A172 (cell line): ENCODE measurements around the gene BRSK1. TPM values are rescaled to one million over a fixed set of nuclear protein-coding genes. Genes with fewer than 3 reads are reported as not detected.

Experiments used
- DNase-seq: peaks from one replicate; pipeline ENCODE4 v3.0.0-alpha.2; 2015; ENCODE audit warnings: low spot score
- total RNA-seq: library from RNA; depleted of rRNA; stranded (reverse); fragments of >200 nt; shearing (Covaris generic); gene quantifications from 2 replicates; pipeline ENCODE4 v1.2.3, GENCODE V29; 2014

Gene BRSK1
- total RNA-seq, 1 experiment from 2014 or later: 11.6 TPM

- DNase-seq: peak; percentile 75
Measured at GRCh38 chr19:55329791-55330190, 46.0 kb downstream of the BRSK1 start.

DNA sequence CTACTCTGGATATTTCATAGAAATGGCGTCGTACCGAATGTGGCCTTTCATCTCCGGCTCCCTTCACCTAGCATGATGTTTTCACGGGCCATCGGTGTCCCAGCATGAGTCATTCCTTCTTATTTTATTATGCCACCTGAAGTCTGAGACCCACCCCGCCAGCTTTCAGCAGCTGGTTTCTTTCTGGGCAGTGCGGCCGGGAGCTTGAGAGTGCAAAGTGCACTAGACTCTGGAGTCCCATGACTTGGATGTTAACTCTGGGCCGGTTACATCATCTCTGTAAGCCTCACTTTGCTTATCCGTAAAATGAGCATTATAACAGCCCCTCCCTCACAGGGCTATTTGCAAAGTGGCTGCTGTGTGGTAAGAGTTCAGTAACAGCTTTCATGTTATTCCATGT lies 50.1 kb downstream of the BRSK1 start:
- DNase-seq: no peak

GRCh38 chr19:55336101-55336500 lies 52.3 kb downstream of the BRSK1 start:
- DNase-seq: no peak

DNA sequence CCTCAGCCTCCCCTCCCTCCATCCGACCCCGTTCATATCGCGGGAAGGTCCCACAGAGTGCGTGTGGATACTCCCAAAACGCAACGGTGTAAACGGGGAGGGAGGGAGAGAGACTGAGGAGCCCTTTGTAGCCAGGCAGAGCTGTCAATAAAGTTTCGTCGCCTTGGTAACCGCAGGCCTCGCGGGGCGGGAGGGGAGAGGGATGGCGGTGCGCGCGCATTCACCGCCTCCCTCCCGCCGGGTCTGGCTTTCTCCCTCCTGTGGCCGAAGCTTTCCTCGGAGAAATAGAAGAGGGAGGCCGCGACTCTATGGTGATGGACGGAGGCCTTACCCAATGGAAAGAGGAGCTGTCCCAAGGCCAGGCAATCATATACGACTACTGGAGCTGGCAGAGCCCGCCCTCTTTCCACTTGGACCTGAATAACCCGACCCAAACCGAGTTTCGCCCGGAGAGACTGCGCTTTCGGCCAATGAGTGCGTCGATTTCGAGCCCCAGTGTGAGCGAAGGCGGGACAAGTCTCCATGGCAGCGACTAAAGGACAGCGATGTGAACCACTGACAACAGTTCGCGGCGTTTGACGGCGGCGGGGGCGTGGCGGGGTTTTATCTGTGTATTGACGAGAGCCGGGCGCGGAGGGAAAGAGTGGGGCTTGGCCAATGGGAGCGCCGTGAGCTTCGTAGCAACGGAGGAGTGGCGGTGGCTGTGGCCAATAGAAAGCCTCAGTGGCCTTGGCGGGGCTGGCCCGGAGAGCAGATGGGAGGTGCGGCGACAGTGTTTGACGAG lies 55.5 kb downstream of the BRSK1 start, which contains the start of gene KMT5C:
KMT5C (plus strand) TSS at position 772 of the 784 bp plus-strand sequence. CDS start 2,061 bp downstream, outside the sequence.
- DNase-seq: peak; percentile 100

DNA sequence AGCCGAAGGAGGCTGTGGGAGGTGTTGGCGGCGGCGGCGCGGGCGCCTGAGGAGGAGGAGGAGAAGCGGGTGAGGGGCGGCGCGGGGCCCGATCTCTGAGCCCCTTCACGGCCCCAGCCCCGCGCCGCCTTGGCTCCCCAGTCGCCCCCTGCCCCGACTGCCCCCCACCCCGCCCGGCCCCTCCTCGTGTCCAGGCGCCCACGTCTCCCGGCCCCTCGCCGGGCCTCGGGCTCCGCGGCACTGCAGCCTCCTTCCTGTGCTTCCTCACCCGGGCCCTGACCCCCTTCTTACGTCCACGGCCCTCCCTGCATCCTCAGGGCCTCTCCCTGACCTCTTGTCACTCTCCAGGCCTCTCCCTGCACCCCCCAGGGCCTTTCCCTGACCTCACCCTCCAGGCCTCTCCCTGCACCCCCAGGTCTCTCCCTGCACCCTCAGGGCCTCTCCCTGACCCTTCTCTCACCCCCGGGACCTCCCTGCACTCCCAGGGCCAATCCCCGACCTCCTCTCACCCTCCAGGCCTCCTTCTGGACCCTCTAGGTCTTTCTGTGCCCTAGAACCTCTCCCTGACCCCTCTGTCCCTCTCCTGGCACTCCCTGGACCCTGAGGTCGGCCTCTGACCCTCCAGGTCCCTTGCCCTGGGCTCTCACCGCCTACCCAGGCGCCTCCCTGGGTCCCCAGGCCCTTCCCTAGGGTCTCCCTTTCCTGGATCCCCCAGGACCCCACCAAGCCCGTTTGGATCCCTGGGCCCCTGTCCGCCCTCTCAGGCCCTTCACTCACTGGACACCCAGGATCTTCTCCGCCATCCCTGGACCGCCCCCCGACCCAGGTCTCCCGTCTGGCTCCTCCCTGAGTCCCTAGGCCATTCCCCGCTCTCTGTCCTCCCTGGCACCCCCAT lies 56.3 kb downstream of the BRSK1 start:
- no peak for DNase-seq

- no peak for DNase-seq
Measured at GRCh38 chr19:55340784-55341147, 57.0 kb downstream of the BRSK1 start.

DNA sequence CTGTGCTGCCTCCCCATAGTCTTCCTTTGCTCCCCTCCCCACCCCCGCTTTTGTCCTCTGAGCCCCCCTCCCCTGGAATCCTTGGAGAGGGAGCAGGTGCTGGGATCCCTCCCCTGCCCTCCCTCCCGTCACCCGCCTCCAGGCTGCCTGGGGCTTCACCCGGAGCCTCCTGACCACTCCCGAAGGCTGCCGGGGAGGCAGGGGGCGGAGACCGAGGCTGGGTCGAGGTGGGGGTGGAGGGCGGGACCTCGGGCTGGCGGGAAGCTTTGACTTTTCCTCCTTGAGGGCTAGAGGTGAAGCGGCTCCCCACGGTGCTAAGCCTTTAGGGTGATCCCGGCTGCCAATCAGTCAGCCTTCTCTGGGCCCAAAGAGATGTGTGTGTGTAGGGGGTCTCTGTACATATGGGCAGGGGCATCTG lies 57.4 kb downstream of the BRSK1 start:
- peak; percentile 83 for DNase-seq

GRCh38 chr19:55341595-55342531 lies 58.1 kb downstream of the BRSK1 start:
- no peak for DNase-seq

DNA sequence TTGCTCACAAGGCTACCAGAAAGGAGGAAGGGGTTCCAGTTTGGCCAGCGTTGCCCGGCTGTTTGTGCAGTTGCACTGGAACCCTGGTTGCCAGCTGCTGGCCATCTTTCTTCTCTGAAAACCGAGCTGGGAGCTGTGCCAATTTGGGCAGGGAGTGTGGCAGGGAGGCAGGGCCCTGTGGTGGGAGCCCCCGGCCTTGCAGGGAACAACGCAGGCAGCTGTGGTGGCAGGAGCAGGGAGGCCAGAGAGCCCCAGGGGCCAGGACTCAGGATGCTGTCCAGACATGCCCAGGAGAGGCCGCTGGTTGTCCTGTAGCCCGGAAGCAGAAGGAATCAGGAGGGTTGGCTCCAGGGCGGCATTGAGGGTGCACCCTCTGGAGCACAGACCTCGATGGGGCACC lies 60.6 kb downstream of the BRSK1 start:
- DNase-seq: peak; percentile 56

GRCh38 chr19:55345101-55345817 lies 61.5 kb downstream of the BRSK1 start:
- DNase-seq: no peak

DNA sequence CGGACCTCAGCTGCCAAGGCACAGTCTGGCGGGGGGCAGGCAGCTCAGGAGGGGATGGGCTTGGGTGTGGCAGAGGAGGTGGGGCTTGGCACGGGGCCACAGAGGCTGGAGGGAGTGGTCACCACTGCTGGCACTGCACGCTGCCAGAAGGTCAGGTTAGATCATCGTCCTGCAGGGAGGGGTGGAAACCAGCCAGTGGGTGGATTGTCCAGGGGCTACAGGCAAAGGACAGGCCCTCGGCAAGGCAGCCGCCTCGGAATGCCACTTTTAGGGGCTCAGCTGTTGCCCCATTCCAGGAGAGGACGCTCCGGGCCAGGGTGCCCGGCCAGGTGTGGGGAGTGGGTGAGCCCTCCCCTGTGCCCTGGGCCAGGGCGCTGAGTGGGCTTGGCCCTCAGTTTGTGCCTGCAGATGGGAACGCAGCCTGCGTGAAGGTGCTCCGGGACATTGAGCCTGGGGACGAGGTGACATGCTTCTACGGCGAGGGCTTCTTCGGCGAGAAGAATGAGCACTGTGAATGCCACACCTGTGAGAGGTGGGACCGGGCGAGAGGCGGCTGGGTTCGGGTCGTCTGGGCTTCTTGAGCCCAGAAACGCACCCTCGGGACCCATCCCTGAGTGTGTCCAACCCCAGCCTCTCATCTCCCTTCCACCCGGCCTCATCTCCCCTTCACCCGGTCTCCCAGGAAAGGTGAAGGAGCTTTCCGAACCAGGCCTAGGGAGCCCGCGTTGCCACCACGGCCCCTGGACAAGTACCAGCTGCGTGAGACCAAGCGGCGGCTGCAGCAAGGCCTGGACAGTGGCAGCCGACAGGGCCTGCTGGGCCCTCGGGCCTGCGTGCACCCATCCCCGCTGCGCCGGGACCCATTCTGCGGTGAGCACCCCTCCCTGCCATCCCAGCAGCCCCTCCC lies 62.3 kb downstream of the BRSK1 start:
- peak; percentile 93 for DNase-seq

GRCh38 chr19:55346725-55347441 lies 63.1 kb downstream of the BRSK1 start:
- no peak for DNase-seq

- no peak for DNase-seq
Measured at GRCh38 chr19:55347442-55348009, 63.7 kb downstream of the BRSK1 start.

- no peak for DNase-seq
Measured at GRCh38 chr19:55348317-55349034, 64.7 kb downstream of the BRSK1 start.

DNA sequence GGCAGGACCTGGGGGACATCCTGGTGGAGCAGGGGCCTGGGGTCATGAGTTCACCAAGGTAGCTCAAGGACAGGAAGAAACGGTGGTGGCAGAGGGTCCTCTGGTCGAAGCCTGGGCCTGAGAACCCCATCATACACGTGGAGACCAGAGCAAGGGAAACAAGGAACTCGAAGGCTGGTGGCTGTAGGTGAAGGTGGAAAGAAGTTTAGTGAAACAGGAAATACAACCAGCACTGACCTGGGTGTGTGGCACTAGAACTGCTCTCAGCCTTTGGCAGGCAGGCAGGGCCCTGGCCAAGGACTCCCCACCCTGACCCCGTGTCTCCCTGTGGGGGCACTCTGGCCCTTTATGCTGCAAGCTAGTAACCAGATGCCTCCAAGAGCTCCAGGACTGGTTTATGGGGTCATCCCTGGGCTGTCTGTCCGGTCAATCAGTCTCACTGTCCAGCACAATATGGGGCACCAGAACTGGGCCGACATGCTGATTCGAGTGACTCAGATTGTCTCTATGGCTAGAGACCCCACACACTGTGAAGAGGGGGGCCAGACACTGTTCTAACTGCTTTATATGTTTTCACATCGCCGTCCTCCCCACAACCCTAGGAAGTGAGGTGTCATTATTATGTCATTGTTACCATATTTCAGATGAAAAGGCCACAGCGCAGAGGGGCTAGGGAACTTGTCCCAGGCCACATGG lies 67.0 kb downstream of the BRSK1 start:
- DNase-seq: no peak

- peak; percentile 96 for DNase-seq
Measured at GRCh38 chr19:55352040-55352439, 68.2 kb downstream of the BRSK1 start.

GRCh38 chr19:55352549-55353145 lies 68.8 kb downstream of the BRSK1 start:
- no peak for DNase-seq
